ENCODE results near the gene NOTO. TPM values are rescaled to one million over a fixed set of nuclear protein-coding genes. Genes with fewer than 3 reads are reported as not detected.

NOTO gene
- total RNA-seq, 1 donor from 2014 or later: not detected

DNA sequence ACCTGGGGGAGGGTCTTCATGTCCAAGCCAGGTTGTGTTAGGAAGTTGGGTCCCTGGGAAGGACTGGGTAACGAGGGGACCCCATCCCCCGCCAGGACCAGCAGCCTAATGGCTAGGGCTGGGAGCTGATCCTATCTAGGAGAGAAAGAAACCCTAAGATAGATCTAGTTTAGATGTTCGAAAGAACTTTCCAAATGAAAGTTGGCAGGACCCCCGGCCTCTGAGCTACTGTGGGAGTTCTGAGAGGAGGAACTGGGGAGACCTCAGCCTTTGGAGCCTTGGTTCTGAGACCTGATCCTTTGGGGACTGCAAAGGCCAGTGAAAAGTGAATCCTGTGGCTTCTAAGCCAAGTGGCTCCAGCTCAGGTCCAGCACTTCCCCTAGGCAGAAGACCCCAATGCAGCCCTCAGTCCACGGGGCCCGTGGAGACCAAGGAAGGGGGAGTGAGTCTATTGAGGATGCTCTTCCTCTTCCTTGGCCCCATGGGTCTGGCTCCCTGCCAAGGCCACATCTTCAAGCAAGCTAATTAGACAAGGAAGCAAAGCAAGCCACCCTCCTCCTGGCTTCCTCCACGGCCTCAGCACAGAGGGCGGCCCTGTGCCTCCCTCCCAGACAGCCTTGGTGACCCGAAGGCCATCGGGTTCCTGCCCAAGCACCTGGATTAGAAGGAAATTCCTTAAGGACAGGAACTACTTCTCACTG is 55.2 kb downstream of the NOTO start:
- peak; percentile 17 for DNase-seq (ENCODE audit: low spot score)

- DNase-seq (ENCODE audit: low spot score): no peak
Measured at GRCh38 chr2:73258186-73258912, 56.0 kb downstream of the NOTO start.

GRCh38 chr2:73258913-73259215 is 56.5 kb downstream of the NOTO start:
- DNase-seq (ENCODE audit: low spot score): no peak

- no peak for DNase-seq (ENCODE audit: low spot score)
Measured at GRCh38 chr2:73259276-73259675, 56.9 kb downstream of the NOTO start.

- no peak for DNase-seq (ENCODE audit: low spot score)
Measured at GRCh38 chr2:73259704-73260337, 57.4 kb downstream of the NOTO start.

DNA sequence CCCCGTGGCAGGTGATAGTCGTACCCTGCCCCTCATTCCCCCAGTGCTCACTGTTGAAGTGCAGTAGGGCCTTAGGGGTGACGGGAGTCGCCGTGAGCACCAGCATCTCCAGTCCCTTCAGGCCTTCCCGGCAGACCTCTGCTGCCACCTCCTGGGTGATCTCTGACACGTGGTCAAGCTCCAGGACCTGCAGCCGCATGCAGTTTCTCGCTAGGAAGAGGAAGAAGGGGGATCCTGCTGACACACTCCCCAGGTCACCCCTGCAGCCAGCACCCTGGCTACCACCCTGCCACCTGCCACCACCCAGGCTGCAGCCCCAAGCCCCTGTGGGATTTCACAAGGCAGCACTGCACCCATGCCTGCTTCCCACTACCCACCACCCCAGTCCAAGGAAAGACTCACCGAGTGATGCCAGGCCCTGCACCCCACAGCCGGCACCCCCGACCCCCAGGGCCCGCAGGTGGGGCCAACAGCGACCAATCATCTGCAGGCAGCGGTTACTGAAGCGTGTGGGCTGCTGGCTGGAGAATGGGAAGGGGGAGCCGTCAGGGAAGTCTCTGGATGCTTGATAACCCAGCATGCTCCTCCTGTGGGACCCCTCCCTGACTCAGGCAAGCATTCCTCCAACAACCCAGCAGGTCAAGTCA is 58.1 kb downstream of the NOTO start:
- no peak for DNase-seq (ENCODE audit: low spot score)

Other genes starting within 250 kb of the NOTO start
- gene SFXN5, start 130.9 kb upstream of the NOTO start, total RNA-seq: 21.9 TPM
- 63.0 TPM for gene RAB11FIP5, start 89.6 kb upstream of the NOTO start, total RNA-seq
- 12.9 TPM for gene SMYD5, start 11.7 kb downstream of the NOTO start, total RNA-seq
- 20.8 TPM for gene PRADC1, start 30.7 kb downstream of the NOTO start, total RNA-seq
- 205 TPM for gene CCT7, start 31.7 kb downstream of the NOTO start, total RNA-seq
- gene FBXO41, start 81.9 kb downstream of the NOTO start, total RNA-seq: 8.5 TPM
- gene EGR4, start 91.0 kb downstream of the NOTO start, total RNA-seq: not detected
- gene ALMS1, start 183.3 kb downstream of the NOTO start, total RNA-seq: 21.5 TPM